Ishikawa (cell line): ENCODE measurements around the gene HJURP.

Experiments
- CEBPB ChIP-seq: IDR thresholded peaks from 2 replicates; pipeline ENCODE4 v1.6.1; 2012
- CREB1 ChIP-seq: IDR thresholded peaks from 2 replicates; pipeline ENCODE4 v1.6.1; 2012; ENCODE audit warnings: low read depth
- EGR1 ChIP-seq: IDR thresholded peaks from 2 replicates; pipeline ENCODE4 v1.6.1; 2012
- EP300 ChIP-seq: IDR thresholded peaks from 2 replicates; pipeline ENCODE4 v1.6.1; 2012; ENCODE audit warnings: borderline replicate concordance
- FOXM1 ChIP-seq: IDR thresholded peaks from 2 replicates; pipeline ENCODE4 v1.6.1; 2012; ENCODE audit warnings: low read depth, borderline replicate concordance
- NFIC ChIP-seq: IDR thresholded peaks from 2 replicates; pipeline ENCODE4 v1.6.1; 2012
- RAD21 ChIP-seq: IDR thresholded peaks from 2 replicates; pipeline ENCODE4 v1.6.1; 2012; ENCODE audit warnings: low read depth
- REST ChIP-seq: IDR thresholded peaks from 2 replicates; pipeline ENCODE4 v1.6.1; 2012; ENCODE audit warnings: low read depth, mild to moderate bottlenecking
- TAF1 ChIP-seq: IDR thresholded peaks from 2 replicates; pipeline ENCODE4 v1.6.1; 2012; ENCODE audit warnings: low read depth, mild to moderate bottlenecking
- TCF12 ChIP-seq: IDR thresholded peaks from 2 replicates; pipeline ENCODE4 v1.6.1; 2012; ENCODE audit warnings: low read depth
- TEAD4 ChIP-seq: IDR thresholded peaks from 2 replicates; pipeline ENCODE4 v1.6.1; 2012
- YY1 ChIP-seq: IDR thresholded peaks from 2 replicates; pipeline ENCODE4 v1.6.1; 2012; ENCODE audit warnings: low read depth
- ZBTB7A ChIP-seq: IDR thresholded peaks from 2 replicates; pipeline ENCODE4 v1.6.1; 2012; ENCODE audit warnings: low read depth
- TF ChIP-seq, protein P1 (sequence below): IDR thresholded peaks from 2 replicates; pipeline ENCODE4 v1.6.1; 2012
- TF ChIP-seq, protein P2 (sequence below): IDR thresholded peaks from 2 replicates; pipeline ENCODE4 v1.6.1; 2012

HJURP gene

GRCh38 chr2:233862261-233862768 is 8.0 kb upstream of the HJURP start:
- TF ChIP-seq REST (no peak), EGR1 (no peak), RAD21 (no peak), EP300 (no peak), CEBPB (no peak), TEAD4 (no peak), ZBTB7A (no peak), TCF12 (no peak), FOXM1 (no peak), NFIC (no peak), YY1 (no peak), TAF1 (no peak)
- TF ChIP-seq, protein P1, sequence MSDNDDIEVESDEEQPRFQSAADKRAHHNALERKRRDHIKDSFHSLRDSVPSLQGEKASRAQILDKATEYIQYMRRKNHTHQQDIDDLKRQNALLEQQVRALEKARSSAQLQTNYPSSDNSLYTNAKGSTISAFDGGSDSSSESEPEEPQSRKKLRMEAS = no peak
- TF ChIP-seq, protein P2, sequence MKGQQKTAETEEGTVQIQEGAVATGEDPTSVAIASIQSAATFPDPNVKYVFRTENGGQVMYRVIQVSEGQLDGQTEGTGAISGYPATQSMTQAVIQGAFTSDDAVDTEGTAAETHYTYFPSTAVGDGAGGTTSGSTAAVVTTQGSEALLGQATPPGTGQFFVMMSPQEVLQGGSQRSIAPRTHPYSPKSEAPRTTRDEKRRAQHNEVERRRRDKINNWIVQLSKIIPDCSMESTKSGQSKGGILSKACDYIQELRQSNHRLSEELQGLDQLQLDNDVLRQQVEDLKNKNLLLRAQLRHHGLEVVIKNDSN = no peak

- no peak for TF ChIP-seq ZBTB7A
- no peak for TF ChIP-seq REST
- TF ChIP-seq EP300 = no peak
- no peak for TF ChIP-seq YY1
- TF ChIP-seq, protein P2 = no peak
- TF ChIP-seq FOXM1 = no peak
- TF ChIP-seq NFIC = no peak
- TF ChIP-seq TEAD4 = no peak
- TF ChIP-seq EGR1 = no peak
- no peak for TF ChIP-seq TCF12
- TF ChIP-seq CEBPB = no peak
- TF ChIP-seq CREB1 = no peak
- TF ChIP-seq, protein P1 = no peak
- no peak for TF ChIP-seq TAF1
- no peak for TF ChIP-seq RAD21
These were observed 4.0 kb upstream of the HJURP start for GRCh38 chr2:233858331-233858730.

DNA sequence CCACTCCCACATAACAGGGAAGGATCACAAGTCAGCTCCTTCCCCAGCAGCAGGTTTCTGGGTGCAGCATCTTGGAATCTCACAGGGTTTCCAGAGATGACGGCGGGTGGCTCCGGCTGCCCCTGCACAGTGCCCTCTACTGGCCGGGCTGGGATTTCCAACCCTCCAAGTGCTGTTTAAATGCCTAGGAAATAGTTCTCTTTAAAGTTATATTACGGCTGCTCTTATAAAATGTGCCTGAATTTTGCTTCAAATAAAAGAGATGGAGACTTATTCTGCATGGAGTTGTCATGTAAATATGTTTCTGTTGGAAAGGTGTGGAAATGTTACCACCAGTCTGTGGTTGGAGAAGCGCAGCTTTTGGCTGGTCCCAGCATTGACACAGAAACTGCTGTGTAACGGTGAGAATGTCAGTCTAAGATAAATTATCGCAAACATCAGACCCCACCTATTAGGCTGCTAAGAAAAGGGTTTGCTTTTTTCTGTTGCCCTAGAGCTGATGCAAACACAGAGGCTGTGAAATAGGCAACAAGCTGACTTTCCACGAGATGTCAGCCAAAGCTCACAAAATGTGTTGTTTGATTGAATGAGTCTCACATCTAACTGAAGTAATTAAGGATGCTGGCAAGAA is 3.3 kb upstream of the HJURP start:
- no peak for TF ChIP-seq TAF1
- TF ChIP-seq, protein P2 = no peak
- TF ChIP-seq EP300 = no peak
- TF ChIP-seq RAD21 = peak; percentile 32; the same call in 1 of the 2 replicates
- no peak for TF ChIP-seq CEBPB

GRCh38 chr2:233856184-233856583 is 1.8 kb upstream of the HJURP start:
- no peak for TF ChIP-seq TAF1
- TF ChIP-seq, protein P1 = no peak
- TF ChIP-seq, protein P2 = no peak
- no peak for TF ChIP-seq CREB1
- TF ChIP-seq TEAD4 = no peak
- no peak for TF ChIP-seq RAD21
- TF ChIP-seq FOXM1 = no peak
- no peak for TF ChIP-seq TCF12
- no peak for TF ChIP-seq CEBPB
- TF ChIP-seq EP300 = no peak
- no peak for TF ChIP-seq NFIC

- TF ChIP-seq RAD21 (no peak), EGR1 (no peak), FOXM1 (no peak), EP300 (no peak), TEAD4 (no peak), TCF12 (no peak), CREB1 (no peak), CEBPB (no peak)
- TF ChIP-seq, protein P1 = no peak
These were observed 1.0 kb upstream of the HJURP start for GRCh38 chr2:233855345-233855744.
